ENCODE measurements around the gene BTBD19. TPM values are rescaled to one million over a fixed set of nuclear protein-coding genes. Genes with fewer than 3 reads are reported as not detected.

Gene BTBD19
- total RNA-seq, 2 donors from 2014 or later, result 18.8 to 53.6 TPM

- Histone ChIP-seq H3K4me3 (peak overlapping the region; percentile 77), H3K27ac (peak overlapping the region; percentile 91 to 97), H3K4me1 (ENCODE audit: control insufficient read depth in 1 of 2, low read depth in 2 of 2) (peaks cover 3 to 32% of the 10 kb centered on the region in 2 donors), H3K27me3 (replicated peaks; ENCODE audit: insufficient read depth) (no peaks in the 10 kb centered on the region), H3K36me3 (no peaks in the 10 kb centered on the region), H3K9me3 (no peaks in the 10 kb centered on the region)
- ATAC-seq (ENCODE audit: insufficient number of reproducible peaks, low FRiP score, low read depth) (peak; percentile 68), DNase-seq (ENCODE audit: low spot score) (no peak)
- TF ChIP-seq CTCF (IDR thresholded peaks at IDR 0.05), result no peak
Observed at GRCh38 chr1:44819608-44820327, 11.4 kb downstream of the BTBD19 start.

GRCh38 chr1:44820328-44821239, 12.3 kb downstream of the BTBD19 start:
- ATAC-seq (ENCODE audit: insufficient number of reproducible peaks, low FRiP score, low read depth), result no peak
- TF ChIP-seq CTCF (IDR thresholded peaks at IDR 0.05), result no peak
- peak overlapping the region; percentile 77 for H3K4me3 ChIP-seq
- no peaks in the 10 kb centered on the region for H3K27me3 ChIP-seq (replicated peaks; ENCODE audit: insufficient read depth)
- H3K9me3 ChIP-seq, result no peaks in the 10 kb centered on the region
- H3K27ac ChIP-seq, result peak overlapping the region; percentile 91 to 97
- no peaks in the 10 kb centered on the region for H3K36me3 ChIP-seq
- DNase-seq (ENCODE audit: low spot score), result no peak
- peaks cover 3 to 32% of the 10 kb centered on the region in 2 donors for H3K4me1 ChIP-seq (ENCODE audit: control insufficient read depth in 1 of 2, low read depth in 2 of 2)

GRCh38 chr1:44821240-44821715, 13.0 kb downstream of the BTBD19 start:
- Histone ChIP-seq H3K4me1 (ENCODE audit: control insufficient read depth in 1 of 2, low read depth in 2 of 2) (peaks cover 3 to 32% of the 10 kb centered on the region in 2 donors), H3K27me3 (replicated peaks; ENCODE audit: insufficient read depth) (no peaks in the 10 kb centered on the region), H3K4me3 (no peak overlapping the region), H3K36me3 (no peaks in the 10 kb centered on the region), H3K9me3 (no peaks in the 10 kb centered on the region), H3K27ac (peak overlapping the region; percentile 91 to 97)
- TF ChIP-seq CTCF (IDR thresholded peaks at IDR 0.05), result no peak
- DNase-seq (ENCODE audit: low spot score), result no peak
- no peak for ATAC-seq (ENCODE audit: insufficient number of reproducible peaks, low FRiP score, low read depth)

GRCh38 chr1:44822131-44822701, 13.9 kb downstream of the BTBD19 start:
- TF ChIP-seq CTCF (IDR thresholded peaks at IDR 0.05), result no peak
- Histone ChIP-seq H3K27ac (no peak overlapping the region), H3K36me3 (no peaks in the 10 kb centered on the region), H3K4me3 (no peak overlapping the region), H3K27me3 (replicated peaks; ENCODE audit: insufficient read depth) (no peaks in the 10 kb centered on the region), H3K9me3 (no peaks in the 10 kb centered on the region), H3K4me1 (ENCODE audit: control insufficient read depth in 1 of 2, low read depth in 2 of 2) (peaks cover 3 to 32% of the 10 kb centered on the region in 2 donors)
- ATAC-seq (ENCODE audit: insufficient number of reproducible peaks, low FRiP score, low read depth) (no peak), DNase-seq (ENCODE audit: low spot score) (no peak)
